ENCODE measurements around the gene PTCRA. TPM values are rescaled to one million over a fixed set of nuclear protein-coding genes. Genes with fewer than 3 reads are reported as not detected.

PTCRA gene
- total RNA-seq, 2 donors from 2014 or later, result not detected

DNA sequence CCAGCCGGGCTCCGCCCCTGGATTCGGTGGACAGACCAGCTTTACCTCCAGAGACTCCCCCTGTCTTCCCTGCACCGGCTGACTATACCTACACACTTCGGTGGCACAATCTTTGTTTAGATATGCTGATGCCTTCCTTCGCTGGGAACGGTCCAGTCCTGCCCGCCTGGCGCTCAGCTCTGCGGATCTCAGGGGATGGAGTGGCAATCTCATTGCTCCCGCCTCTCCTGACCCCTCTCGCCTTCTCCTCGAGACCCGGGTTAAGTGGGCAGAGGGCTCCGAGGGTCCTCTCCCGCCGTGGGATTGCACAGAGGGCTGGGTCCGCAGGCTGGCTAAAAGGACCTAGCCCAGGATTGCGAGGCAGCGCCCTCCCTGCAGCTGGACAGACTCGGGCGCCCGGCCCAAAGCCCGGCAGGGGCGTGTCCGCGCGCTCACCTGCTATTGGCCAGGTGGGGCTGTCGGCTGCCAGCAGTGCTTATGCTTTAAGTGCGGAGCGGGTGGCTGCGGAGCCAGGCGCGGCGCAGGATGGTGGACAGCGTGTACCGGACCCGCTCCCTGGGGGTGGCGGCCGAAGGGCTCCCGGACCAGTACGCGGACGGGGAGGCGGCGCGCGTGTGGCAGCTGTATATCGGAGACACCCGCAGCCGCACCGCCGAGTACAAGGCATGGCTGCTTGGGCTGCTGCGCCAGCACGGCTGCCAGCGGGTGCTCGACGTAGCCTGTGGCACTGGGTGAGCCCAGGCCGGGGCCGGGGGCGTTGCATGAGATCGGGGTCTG is 44.6 kb downstream of the PTCRA start, which contains the start of gene GNMT:
TSS of gene GNMT (plus strand) at position 512 of the 777 bp plus-strand sequence. CDS start at position 526, 14 bp downstream.
- Histone ChIP-seq H3K4me1 (ENCODE audit: control insufficient read depth in 1 of 2, low read depth in 2 of 2) (peaks cover 6 to 17% of the 10 kb centered on the region in 2 donors), H3K36me3 (peaks cover 14% of the 10 kb centered on the region), H3K27me3 (replicated peaks; ENCODE audit: insufficient read depth) (no peaks in the 10 kb centered on the region), H3K4me3 (peak within 1 kb of the TSS; percentile 80), H3K27ac (no peak within 1 kb of the TSS), H3K9me3 (no peaks in the 10 kb centered on the region)
- DNase-seq (ENCODE audit: low spot score) (no peak), ATAC-seq (ENCODE audit: insufficient number of reproducible peaks, low FRiP score, low read depth) (no peak)
- TF ChIP-seq, protein P1, sequence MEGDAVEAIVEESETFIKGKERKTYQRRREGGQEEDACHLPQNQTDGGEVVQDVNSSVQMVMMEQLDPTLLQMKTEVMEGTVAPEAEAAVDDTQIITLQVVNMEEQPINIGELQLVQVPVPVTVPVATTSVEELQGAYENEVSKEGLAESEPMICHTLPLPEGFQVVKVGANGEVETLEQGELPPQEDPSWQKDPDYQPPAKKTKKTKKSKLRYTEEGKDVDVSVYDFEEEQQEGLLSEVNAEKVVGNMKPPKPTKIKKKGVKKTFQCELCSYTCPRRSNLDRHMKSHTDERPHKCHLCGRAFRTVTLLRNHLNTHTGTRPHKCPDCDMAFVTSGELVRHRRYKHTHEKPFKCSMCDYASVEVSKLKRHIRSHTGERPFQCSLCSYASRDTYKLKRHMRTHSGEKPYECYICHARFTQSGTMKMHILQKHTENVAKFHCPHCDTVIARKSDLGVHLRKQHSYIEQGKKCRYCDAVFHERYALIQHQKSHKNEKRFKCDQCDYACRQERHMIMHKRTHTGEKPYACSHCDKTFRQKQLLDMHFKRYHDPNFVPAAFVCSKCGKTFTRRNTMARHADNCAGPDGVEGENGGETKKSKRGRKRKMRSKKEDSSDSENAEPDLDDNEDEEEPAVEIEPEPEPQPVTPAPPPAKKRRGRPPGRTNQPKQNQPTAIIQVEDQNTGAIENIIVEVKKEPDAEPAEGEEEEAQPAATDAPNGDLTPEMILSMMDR (IDR thresholded peaks at IDR 0.05), result no peak

DNA sequence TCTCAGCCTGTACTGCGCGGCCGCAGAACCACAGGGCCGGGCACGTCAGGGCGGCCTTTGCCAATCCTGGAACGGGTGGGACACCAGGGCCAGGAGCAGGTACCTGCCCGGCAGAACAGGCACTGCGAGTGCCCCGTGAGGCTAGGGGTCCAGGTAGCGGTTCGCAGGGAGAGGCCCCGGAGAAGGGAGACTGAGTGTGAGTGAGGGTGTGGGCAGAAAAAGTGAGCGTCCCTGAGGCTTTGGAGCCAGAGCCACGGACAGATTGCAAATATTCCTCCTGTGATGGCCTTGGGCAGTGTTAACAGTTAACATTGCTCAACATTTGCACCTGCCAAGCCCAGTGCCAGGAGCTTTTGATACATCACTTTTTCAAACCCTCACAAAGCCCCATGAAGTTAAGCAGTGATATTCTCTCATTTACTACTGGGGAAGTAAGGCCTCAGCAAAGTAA is 45.2 kb downstream of the PTCRA start:
- H3K27me3 ChIP-seq (replicated peaks; ENCODE audit: insufficient read depth), result no peaks in the 10 kb centered on the region
- H3K9me3 ChIP-seq, result no peaks in the 10 kb centered on the region
- peak overlapping the region; percentile 80 for H3K4me3 ChIP-seq
- TF ChIP-seq, protein P1 (IDR thresholded peaks at IDR 0.05), result no peak
- ATAC-seq (ENCODE audit: insufficient number of reproducible peaks, low FRiP score, low read depth) (no peak), DNase-seq (ENCODE audit: low spot score) (no peak)
- peaks cover 20% of the 10 kb centered on the region for H3K36me3 ChIP-seq
- peaks cover 6 to 17% of the 10 kb centered on the region in 2 donors for H3K4me1 ChIP-seq (ENCODE audit: control insufficient read depth in 1 of 2, low read depth in 2 of 2)
- H3K27ac ChIP-seq, result no peak overlapping the region

DNA sequence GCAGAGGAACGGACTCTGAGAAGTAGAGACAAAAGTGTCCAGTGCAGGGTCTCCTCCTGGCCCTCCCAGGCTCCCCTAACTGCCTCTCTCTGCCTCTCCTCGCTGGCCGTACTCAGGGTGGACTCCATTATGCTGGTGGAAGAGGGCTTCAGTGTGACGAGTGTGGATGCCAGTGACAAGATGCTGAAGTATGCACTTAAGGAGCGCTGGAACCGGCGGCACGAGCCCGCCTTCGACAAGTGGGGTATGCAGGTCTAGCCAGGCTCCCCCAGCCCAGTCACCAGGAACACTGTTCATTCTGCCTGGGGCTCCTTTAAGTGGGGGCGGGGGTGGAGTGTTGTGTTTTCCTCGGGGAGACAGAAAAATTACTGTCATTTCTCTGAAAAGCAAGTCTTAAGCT is 46.2 kb downstream of the PTCRA start:
- H3K36me3 ChIP-seq, result peaks cover 28% of the 10 kb centered on the region
- peaks cover 6 to 17% of the 10 kb centered on the region in 2 donors for H3K4me1 ChIP-seq (ENCODE audit: control insufficient read depth in 1 of 2, low read depth in 2 of 2)
- H3K9me3 ChIP-seq, result no peaks in the 10 kb centered on the region
- TF ChIP-seq, protein P1 (IDR thresholded peaks at IDR 0.05), result no peak
- H3K4me3 ChIP-seq, result no peak overlapping the region
- H3K27ac ChIP-seq, result no peak overlapping the region
- DNase-seq (ENCODE audit: low spot score) (no peak), ATAC-seq (ENCODE audit: insufficient number of reproducible peaks, low FRiP score, low read depth) (no peak)
- H3K27me3 ChIP-seq (replicated peaks; ENCODE audit: insufficient read depth), result no peaks in the 10 kb centered on the region

DNA sequence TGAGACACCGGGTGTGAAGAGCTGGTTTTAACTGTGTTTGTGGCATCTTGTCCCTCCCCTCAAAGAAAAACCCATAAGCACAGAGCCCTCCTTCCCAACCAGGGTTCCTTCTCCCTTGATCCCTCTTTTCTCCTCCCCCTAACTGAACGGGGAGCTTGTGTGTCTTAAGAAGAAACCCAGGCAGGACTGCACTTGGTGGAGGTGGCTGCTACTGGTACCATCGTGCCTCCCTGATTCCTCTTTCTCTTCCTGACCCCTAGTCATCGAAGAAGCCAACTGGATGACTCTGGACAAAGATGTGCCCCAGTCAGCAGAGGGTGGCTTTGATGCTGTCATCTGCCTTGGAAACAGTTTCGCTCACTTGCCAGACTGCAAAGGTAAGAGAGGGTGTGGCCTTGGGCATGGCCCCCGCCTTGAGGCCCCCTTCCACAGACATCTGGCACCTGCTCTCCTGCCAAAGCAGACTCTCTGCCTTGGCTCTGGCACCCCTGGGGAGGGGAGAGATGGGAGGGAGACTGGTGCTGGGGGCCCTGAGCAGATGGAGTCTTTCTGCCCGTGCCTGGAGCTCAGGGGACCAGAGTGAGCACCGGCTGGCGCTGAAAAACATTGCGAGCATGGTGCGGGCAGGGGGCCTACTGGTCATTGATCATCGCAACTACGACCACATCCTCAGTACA is 46.8 kb downstream of the PTCRA start:
- Histone ChIP-seq H3K9me3 (no peaks in the 10 kb centered on the region), H3K36me3 (peaks cover 31% of the 10 kb centered on the region), H3K27me3 (replicated peaks; ENCODE audit: insufficient read depth) (no peaks in the 10 kb centered on the region), H3K4me1 (ENCODE audit: control insufficient read depth in 1 of 2, low read depth in 2 of 2) (peaks cover 6 to 17% of the 10 kb centered on the region in 2 donors), H3K27ac (no peak overlapping the region), H3K4me3 (no peak overlapping the region)
- DNase-seq (ENCODE audit: low spot score) (no peak), ATAC-seq (ENCODE audit: insufficient number of reproducible peaks, low FRiP score, low read depth) (no peak)
- TF ChIP-seq, protein P1 (IDR thresholded peaks at IDR 0.05), result no peak

DNA sequence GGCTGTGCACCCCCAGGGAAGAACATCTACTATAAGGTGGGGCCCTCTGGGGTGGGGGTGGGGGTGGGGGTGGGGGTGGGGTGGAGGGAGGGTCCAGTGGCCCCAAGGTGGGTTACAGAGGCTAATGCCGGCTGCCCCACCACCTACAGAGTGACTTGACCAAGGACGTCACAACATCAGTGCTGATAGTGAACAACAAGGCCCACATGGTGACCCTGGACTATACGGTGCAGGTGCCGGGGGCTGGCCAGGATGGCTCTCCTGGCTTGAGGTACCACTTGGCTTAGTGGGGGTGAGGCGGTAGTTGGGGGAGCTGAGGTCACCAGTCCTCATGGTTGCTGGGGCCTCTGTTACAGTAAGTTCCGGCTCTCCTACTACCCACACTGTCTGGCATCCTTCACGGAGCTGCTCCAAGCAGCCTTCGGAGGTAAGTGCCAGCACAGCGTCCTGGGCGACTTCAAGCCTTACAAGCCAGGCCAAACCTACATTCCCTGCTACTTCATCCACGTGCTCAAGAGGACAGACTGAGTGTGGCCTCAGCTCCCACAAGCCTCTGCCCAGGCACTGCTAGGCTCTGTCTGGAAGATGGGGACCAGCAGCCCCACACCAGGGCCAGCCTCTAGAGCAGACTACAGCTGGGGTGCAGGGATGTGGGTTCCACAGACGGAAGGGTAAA is 47.5 kb downstream of the PTCRA start:
- DNase-seq (ENCODE audit: low spot score), result no peak
- no peak overlapping the region for H3K4me3 ChIP-seq
- TF ChIP-seq, protein P1 (IDR thresholded peaks at IDR 0.05), result no peak
- no peaks in the 10 kb centered on the region for H3K27me3 ChIP-seq (replicated peaks; ENCODE audit: insufficient read depth)
- H3K9me3 ChIP-seq, result no peaks in the 10 kb centered on the region
- peaks cover 31% of the 10 kb centered on the region for H3K36me3 ChIP-seq
- H3K4me1 ChIP-seq (ENCODE audit: control insufficient read depth in 1 of 2, low read depth in 2 of 2), result peaks cover 6 to 17% of the 10 kb centered on the region in 2 donors
- ATAC-seq (ENCODE audit: insufficient number of reproducible peaks, low FRiP score, low read depth), result no peak
- H3K27ac ChIP-seq, result no peak overlapping the region

Measured in thoracic aorta (tissue), 2 donors.